CD14-positive monocyte (primary cell): ENCODE results near the gene GLDN. TPM values are rescaled to one million over a fixed set of nuclear protein-coding genes. Genes with fewer than 3 reads are reported as not detected.

Experiments used
- DNase-seq, 3 donors: peaks; one replicate each; pipeline ENCODE4 v3.0.0-alpha.2; 2011 to 2022
- H2AFZ ChIP-seq: 2 replicates; pipeline ENCODE4 v1.6.0; 2012; ENCODE audit warnings: mild to moderate bottlenecking, low read depth, low read length, inconsistent platforms; ENCODE audit not compliant: insufficient read depth, poor library complexity, severe bottlenecking
- H3K27ac ChIP-seq, 2 donors: 1 replicate in 1 of 2; 2 replicates in 1 of 2; pipeline ENCODE4 v1.5.1; 2012 to 2013; ENCODE audit warnings: low read length in 2 of 2, control low read depth in 1 of 2, inconsistent platforms in 1 of 2, low read depth in 1 of 2, mild to moderate bottlenecking in 1 of 2
- H3K27me3 ChIP-seq, 2 donors: one replicate each; pipeline versions ENCODE4 v1.6.0 to v1.6.1; 2011 to 2013; ENCODE audit warnings: low read length in 2 of 2; ENCODE audit not compliant: control insufficient read depth in 2 of 2, insufficient read depth in 2 of 2
- H3K36me3 ChIP-seq, 2 donors: replicated peaks in 1 of 2; 1 replicate in 1 of 2; 2 replicates in 1 of 2; pipeline versions ENCODE4 v1.5.1 to v1.6.1; 2012 to 2013; ENCODE audit warnings: low read length in 2 of 2, control low read depth in 1 of 2, inconsistent platforms in 1 of 2, mild to moderate bottlenecking in 1 of 2; ENCODE audit not compliant: insufficient read depth in 2 of 2, control insufficient read depth in 1 of 2
- H3K4me1 ChIP-seq, 2 donors: 1 replicate in 1 of 2; 2 replicates in 1 of 2; pipeline versions ENCODE4 v1.5.1 to v1.6.1; 2012 to 2013; ENCODE audit warnings: low read length in 2 of 2, control low read depth in 1 of 2, inconsistent platforms in 1 of 2, mild to moderate bottlenecking in 1 of 2, moderate library complexity in 1 of 2; ENCODE audit not compliant: insufficient read depth in 2 of 2, control insufficient read depth in 1 of 2
- H3K4me2 ChIP-seq: replicated peaks from 2 replicates; pipeline ENCODE3; 2012; ENCODE audit warnings: low read length, moderate library complexity, mild to moderate bottlenecking; ENCODE audit not compliant: poor library complexity, severe bottlenecking; ENCODE audit errors: extremely low read depth
- H3K4me3 ChIP-seq, 3 experiments: fragments of 200-600 bp in 1 of 3; sonication (generic) in 1 of 3; replicated peaks in 1 of 3; 1 replicate in 2 of 3; 2 replicates in 1 of 3; pipeline ENCODE4 v1.5.1; 2011 to 2013; ENCODE audit warnings: low read length in 3 of 3, mild to moderate bottlenecking in 3 of 3, control low read depth in 2 of 3, low read depth in 2 of 3, inconsistent platforms in 1 of 3, moderate library complexity in 1 of 3
- H3K79me2 ChIP-seq: 2 replicates; pipeline ENCODE4 v1.6.0; 2012; ENCODE audit warnings: mild to moderate bottlenecking, control low read depth, inconsistent platforms, low read length, moderate library complexity; ENCODE audit not compliant: insufficient read depth
- H3K9ac ChIP-seq: 2 replicates; pipeline ENCODE4 v1.6.0; 2017; ENCODE audit warnings: low read length, mild to moderate bottlenecking; ENCODE audit not compliant: insufficient read depth, poor library complexity, severe bottlenecking
- H3K9me3 ChIP-seq, 2 donors: replicated peaks in 1 of 2; 1 replicate in 1 of 2; 2 replicates in 1 of 2; pipeline versions ENCODE4 v1.5.1 to v1.6.1; 2012 to 2013; ENCODE audit warnings: low read length in 2 of 2, control low read depth in 1 of 2; ENCODE audit not compliant: control insufficient read depth in 1 of 2, insufficient read depth in 1 of 2
- H4K20me1 ChIP-seq: 2 replicates; pipeline ENCODE4 v1.6.0; 2012; ENCODE audit warnings: mild to moderate bottlenecking, low read length, control low read depth, moderate library complexity; ENCODE audit not compliant: insufficient read depth
- H3K27ac Mint-ChIP-seq, 7 donors: one replicate each; pipeline ENCODE4 v1.8.0; 2020; ENCODE audit warnings: mild to moderate bottlenecking in 7 of 7, mixed read lengths in 7 of 7, moderate library complexity in 6 of 7, inconsistent platforms in 2 of 7
- H3K27me3 Mint-ChIP-seq, 3 donors: one replicate each; pipeline ENCODE4 v1.8.0; 2021 to 2022; ENCODE audit warnings: low read depth in 3 of 3, mild to moderate bottlenecking in 3 of 3, mixed read lengths in 3 of 3, moderate library complexity in 3 of 3, inconsistent platforms in 1 of 3
- H3K36me3 Mint-ChIP-seq, 2 donors: one replicate each; pipeline ENCODE4 v1.8.0; 2020; ENCODE audit warnings: mixed read lengths in 2 of 2, inconsistent platforms in 1 of 2, mild to moderate bottlenecking in 1 of 2
- H3K4me1 Mint-ChIP-seq: one replicate; pipeline ENCODE4 v1.8.0; 2020; ENCODE audit warnings: mild to moderate bottlenecking, mixed read lengths
- H3K4me3 Mint-ChIP-seq, 2 donors: one replicate each; pipeline ENCODE4 v1.8.0; 2020; ENCODE audit warnings: mild to moderate bottlenecking in 2 of 2, mixed read lengths in 2 of 2, moderate library complexity in 1 of 2
- H3K9me3 Mint-ChIP-seq, 7 donors: one replicate each; pipeline ENCODE4 v1.8.0; 2020 to 2022; ENCODE audit warnings: mixed read lengths in 7 of 7, mild to moderate bottlenecking in 6 of 7, moderate library complexity in 6 of 7, inconsistent platforms in 2 of 7
- CTCF ChIP-seq: fragments of 200-600 bp; IDR thresholded peaks from one replicate; pipeline ENCODE4 v1.8.0; 2022; ENCODE audit warnings: antibody characterized with exemption, mild to moderate bottlenecking
- WGBS: methylation state at CpG from one replicate; pipeline ENCODE4 v1.1.5; 2013; ENCODE audit warnings: missing lambda C conversion rate; ENCODE audit not compliant: insufficient coverage; 5-methylcytosine and 5-hydroxymethylcytosine counted together
- intact Hi-C, 2 donors: fragments of 100-400 bp; cut with micrococcal nuclease; formaldehyde crosslinking; loops; one replicate each; pipeline versions ENCODE4 v1.15.0 to v1.15.1; 2023
- polyA plus RNA-seq, 3 donors: library from polyadenylated mRNA; depleted of rRNA in 1 of 3; unstranded in 2 of 3; stranded (reverse) in 1 of 3; fragments of 300-500 nt in 2 of 3; fragments of >200 nt in 1 of 3; fragmentation: Illumina TruSeq in 2 of 3; gene quantifications; 1 replicate in 2 of 3; 2 replicates in 1 of 3; pipeline ENCODE4 v1.2.3, GENCODE V29; 2012 to 2021

The GLDN gene
- polyA plus RNA-seq, 3 donors, result 0.04 TPM; not detected in 2

GRCh38 chr15:51335087-51335486 lies 6.4 kb upstream of the GLDN start:
- H3K36me3 Mint-ChIP-seq, result no peaks in the 10 kb centered on the region
- Histone ChIP-seq H4K20me1 (no peaks in the 10 kb centered on the region), H3K9ac (no peak overlapping the region), H3K79me2 (no peaks in the 10 kb centered on the region), H3K4me2 (peak overlapping the region; percentile 21), H3K4me1 (peaks cover 52 to 58% of the 10 kb centered on the region in 2 donors), H3K4me3 (peak overlapping the region in 1 of 3 experiments; percentile 4), H3K36me3 (no peaks in the 10 kb centered on the region), H3K9me3 (no peaks in the 10 kb centered on the region), H3K27me3 (peaks cover under 1 to 1% of the 10 kb centered on the region in 2 donors), H2AFZ (no peak overlapping the region), H3K27ac (peak overlapping the region in 1 of 2 donors; percentile 36)
- DNase-seq, result no peak
- peaks cover 4 to 7% (median 5%) of the 10 kb centered on the region in 3 donors for H3K27me3 Mint-ChIP-seq
- no peak overlapping the region for H3K27ac Mint-ChIP-seq
- WGBS, result 78% methylated on average over 5 of the region's 5 CpGs
- intact Hi-C loops, result no loop called here
- H3K4me3 Mint-ChIP-seq, result no peak overlapping the region
- peaks cover 0 to 3% (median 0%) of the 10 kb centered on the region in 7 donors for H3K9me3 Mint-ChIP-seq
- H3K4me1 Mint-ChIP-seq, result peaks cover 10% of the 10 kb centered on the region
- TF ChIP-seq CTCF, result no peak

GRCh38 chr15:51335538-51336410 lies 5.7 kb upstream of the GLDN start:
- H3K4me1 Mint-ChIP-seq, result peaks cover 10% of the 10 kb centered on the region
- H3K27ac Mint-ChIP-seq, result peak overlapping the region in 1 of 7 donors; percentile 62
- Histone ChIP-seq H3K27me3 (peaks cover 7 to 8% of the 10 kb centered on the region in 2 donors), H4K20me1 (no peaks in the 10 kb centered on the region), H3K79me2 (no peaks in the 10 kb centered on the region), H3K36me3 (no peaks in the 10 kb centered on the region), H3K4me2 (peak overlapping the region; percentile 21), H3K27ac (peak overlapping the region in 1 of 2 donors; percentile 36), H3K4me3 (peak overlapping the region in 1 of 3 experiments; percentile 4), H2AFZ (no peak overlapping the region), H3K4me1 (peaks cover 48 to 52% of the 10 kb centered on the region in 2 donors), H3K9me3 (no peaks in the 10 kb centered on the region), H3K9ac (no peak overlapping the region)
- H3K9me3 Mint-ChIP-seq, result peaks cover 0 to 8% (median 0%) of the 10 kb centered on the region in 7 donors
- no peak overlapping the region for H3K4me3 Mint-ChIP-seq
- DNase-seq, result peak; percentile 16 to 30 (median 22)
- intact Hi-C loops, result no loop called here
- H3K36me3 Mint-ChIP-seq, result no peaks in the 10 kb centered on the region
- TF ChIP-seq CTCF, result no peak
- H3K27me3 Mint-ChIP-seq, result peaks cover 9 to 14% (median 11%) of the 10 kb centered on the region in 3 donors
- 88% methylated on average over 7 of the region's 9 CpGs for WGBS
